ENCODE results near the gene IVL. TPM values are rescaled to one million over a fixed set of nuclear protein-coding genes. Genes with fewer than 3 reads are reported as not detected.

IVL gene
- total RNA-seq, 1 experiment from 2014 or later = not detected

DNA sequence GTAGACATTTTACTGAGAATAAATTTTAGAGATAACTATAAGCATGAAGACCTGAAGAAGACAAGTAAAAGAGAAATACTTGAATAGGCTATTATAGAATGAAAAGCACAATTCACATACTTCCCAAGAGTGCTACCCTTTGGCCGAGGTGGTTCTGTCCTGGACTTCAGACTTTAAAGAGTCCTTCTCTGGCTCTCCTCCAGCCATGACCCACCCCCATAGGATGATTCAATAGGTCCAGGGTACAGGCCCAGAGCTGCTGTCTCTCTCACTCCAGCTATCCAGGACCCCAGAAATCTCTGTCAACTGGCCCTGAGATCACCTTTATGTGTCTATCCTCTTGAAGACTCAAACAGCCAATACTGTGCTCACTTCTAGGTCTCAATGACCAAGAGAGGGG, 31.5 kb upstream of the IVL start:
- BruUV-seq (replicated peaks) = no TSS peak
- in situ Hi-C loops (cut with HindIII; ENCODE audit: low pct_unique_long_range_greater_than_20kb, low sequenced_read_pairs) (no loop called here), intact Hi-C loops (cut with micrococcal nuclease; ENCODE audit: unreplicated experiment) (loop anchor here (10.0 kb wide), 1 partner anchor 158 kb away; the partner anchor contains the start of gene SPRR1B)

DNA sequence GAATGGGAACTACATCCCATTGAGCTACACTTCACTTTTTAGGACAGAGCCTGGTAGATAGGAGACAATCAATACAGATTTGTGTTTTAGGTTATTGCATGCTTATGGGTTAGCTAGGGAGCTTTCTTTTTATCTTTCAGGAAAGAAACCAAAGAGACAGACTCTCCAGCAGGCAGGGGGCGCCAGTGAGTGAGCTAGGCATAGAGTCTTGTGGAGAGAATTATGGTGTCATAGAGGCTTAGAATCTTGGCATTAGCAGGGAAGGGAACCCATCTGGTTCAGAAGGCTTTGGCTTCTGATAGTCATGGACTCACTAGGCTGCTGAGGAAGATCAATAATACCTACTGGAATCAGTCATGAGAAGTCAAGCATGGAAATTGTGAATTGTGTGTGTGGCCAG, 30.3 kb upstream of the IVL start, which contains the start of gene SMCP:
Gene SMCP (plus strand): TSS at position 281 of the 400 bp plus-strand sequence. CDS start 6,101 bp downstream, outside the sequence.
- Histone ChIP-seq H3K4me3 (ENCODE audit: low read depth in 2 of 2, low read length in 2 of 2) (no peak within 1 kb of the TSS), H3K9me3 (ENCODE audit: control insufficient read depth, insufficient read depth, low read depth, low read length) (no peaks in the 10 kb centered on the region), H3K27me3 (ENCODE audit: control insufficient read depth, insufficient read depth, low read length) (no peaks in the 10 kb centered on the region), H3K27ac (ENCODE audit: low read length) (no peak within 1 kb of the TSS), H3K4me1 (ENCODE audit: control insufficient read depth, insufficient read depth, low read length) (no peaks in the 10 kb centered on the region), H3K36me3 (ENCODE audit: control insufficient read depth, insufficient read depth, low read length) (no peaks in the 10 kb centered on the region)
- BruUV-seq (replicated peaks) = no TSS peak
- TF ChIP-seq POLR2AphosphoS5 (IDR thresholded peaks at IDR 0.05; ENCODE audit: low read depth, low read length) = no peak
- TF ChIP-seq, protein P1, sequence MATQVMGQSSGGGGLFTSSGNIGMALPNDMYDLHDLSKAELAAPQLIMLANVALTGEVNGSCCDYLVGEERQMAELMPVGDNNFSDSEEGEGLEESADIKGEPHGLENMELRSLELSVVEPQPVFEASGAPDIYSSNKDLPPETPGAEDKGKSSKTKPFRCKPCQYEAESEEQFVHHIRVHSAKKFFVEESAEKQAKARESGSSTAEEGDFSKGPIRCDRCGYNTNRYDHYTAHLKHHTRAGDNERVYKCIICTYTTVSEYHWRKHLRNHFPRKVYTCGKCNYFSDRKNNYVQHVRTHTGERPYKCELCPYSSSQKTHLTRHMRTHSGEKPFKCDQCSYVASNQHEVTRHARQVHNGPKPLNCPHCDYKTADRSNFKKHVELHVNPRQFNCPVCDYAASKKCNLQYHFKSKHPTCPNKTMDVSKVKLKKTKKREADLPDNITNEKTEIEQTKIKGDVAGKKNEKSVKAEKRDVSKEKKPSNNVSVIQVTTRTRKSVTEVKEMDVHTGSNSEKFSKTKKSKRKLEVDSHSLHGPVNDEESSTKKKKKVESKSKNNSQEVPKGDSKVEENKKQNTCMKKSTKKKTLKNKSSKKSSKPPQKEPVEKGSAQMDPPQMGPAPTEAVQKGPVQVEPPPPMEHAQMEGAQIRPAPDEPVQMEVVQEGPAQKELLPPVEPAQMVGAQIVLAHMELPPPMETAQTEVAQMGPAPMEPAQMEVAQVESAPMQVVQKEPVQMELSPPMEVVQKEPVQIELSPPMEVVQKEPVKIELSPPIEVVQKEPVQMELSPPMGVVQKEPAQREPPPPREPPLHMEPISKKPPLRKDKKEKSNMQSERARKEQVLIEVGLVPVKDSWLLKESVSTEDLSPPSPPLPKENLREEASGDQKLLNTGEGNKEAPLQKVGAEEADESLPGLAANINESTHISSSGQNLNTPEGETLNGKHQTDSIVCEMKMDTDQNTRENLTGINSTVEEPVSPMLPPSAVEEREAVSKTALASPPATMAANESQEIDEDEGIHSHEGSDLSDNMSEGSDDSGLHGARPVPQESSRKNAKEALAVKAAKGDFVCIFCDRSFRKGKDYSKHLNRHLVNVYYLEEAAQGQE (IDR thresholded peaks at IDR 0.05; ENCODE audit: insufficient read depth in 1 of 2, low read depth in 2 of 2, low read length in 1 of 2) = no peak
- TF ChIP-seq, protein P2, sequence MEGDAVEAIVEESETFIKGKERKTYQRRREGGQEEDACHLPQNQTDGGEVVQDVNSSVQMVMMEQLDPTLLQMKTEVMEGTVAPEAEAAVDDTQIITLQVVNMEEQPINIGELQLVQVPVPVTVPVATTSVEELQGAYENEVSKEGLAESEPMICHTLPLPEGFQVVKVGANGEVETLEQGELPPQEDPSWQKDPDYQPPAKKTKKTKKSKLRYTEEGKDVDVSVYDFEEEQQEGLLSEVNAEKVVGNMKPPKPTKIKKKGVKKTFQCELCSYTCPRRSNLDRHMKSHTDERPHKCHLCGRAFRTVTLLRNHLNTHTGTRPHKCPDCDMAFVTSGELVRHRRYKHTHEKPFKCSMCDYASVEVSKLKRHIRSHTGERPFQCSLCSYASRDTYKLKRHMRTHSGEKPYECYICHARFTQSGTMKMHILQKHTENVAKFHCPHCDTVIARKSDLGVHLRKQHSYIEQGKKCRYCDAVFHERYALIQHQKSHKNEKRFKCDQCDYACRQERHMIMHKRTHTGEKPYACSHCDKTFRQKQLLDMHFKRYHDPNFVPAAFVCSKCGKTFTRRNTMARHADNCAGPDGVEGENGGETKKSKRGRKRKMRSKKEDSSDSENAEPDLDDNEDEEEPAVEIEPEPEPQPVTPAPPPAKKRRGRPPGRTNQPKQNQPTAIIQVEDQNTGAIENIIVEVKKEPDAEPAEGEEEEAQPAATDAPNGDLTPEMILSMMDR (IDR thresholded peaks at IDR 0.05) = peak; percentile 44; the same call in 1 of the 2 replicates
- no peak for TF ChIP-seq TCF7L2 (IDR thresholded peaks at IDR 0.05; ENCODE audit: low read depth, low read length)
- TF ChIP-seq SIN3A (IDR thresholded peaks at IDR 0.05; ENCODE audit: borderline replicate concordance, insufficient read depth, low read depth, low read length) = no peak
- intact Hi-C loops (cut with micrococcal nuclease; ENCODE audit: unreplicated experiment) (loop anchor here (10.0 kb wide), 1 partner anchor 157 kb away; the partner anchor contains the start of gene SPRR1B), in situ Hi-C loops (cut with HindIII; ENCODE audit: low pct_unique_long_range_greater_than_20kb, low sequenced_read_pairs) (no loop called here)
- CTCF ChIA-PET = no interaction called here
- ATAC-seq (no peak), DNase-seq (ENCODE audit: low read depth, low spot score) (no peak)
- POLR2A ChIA-PET = no interaction called here

More for the DNA sequence above, 31.5 kb upstream of the IVL start:
- POLR2A ChIA-PET = no interaction called here
- Histone ChIP-seq H3K4me1 (ENCODE audit: control insufficient read depth, insufficient read depth, low read length) (no peaks in the 10 kb centered on the region), H3K9me3 (ENCODE audit: control insufficient read depth, insufficient read depth, low read depth, low read length) (no peaks in the 10 kb centered on the region), H3K27ac (ENCODE audit: low read length) (no peak overlapping the region), H3K4me3 (ENCODE audit: low read depth in 2 of 2, low read length in 2 of 2) (no peak overlapping the region), H3K27me3 (ENCODE audit: control insufficient read depth, insufficient read depth, low read length) (no peaks in the 10 kb centered on the region; the same call in 1 of the 2 replicates), H3K36me3 (ENCODE audit: control insufficient read depth, insufficient read depth, low read length) (no peaks in the 10 kb centered on the region)
- DNase-seq (ENCODE audit: low read depth, low spot score) (no peak), ATAC-seq (no peak)
- TF ChIP-seq SIN3A (IDR thresholded peaks at IDR 0.05; ENCODE audit: borderline replicate concordance, insufficient read depth, low read depth, low read length) (no peak), TCF7L2 (IDR thresholded peaks at IDR 0.05; ENCODE audit: low read depth, low read length) (no peak), POLR2AphosphoS5 (IDR thresholded peaks at IDR 0.05; ENCODE audit: low read depth, low read length) (no peak)
- TF ChIP-seq, protein P1 (IDR thresholded peaks at IDR 0.05; ENCODE audit: insufficient read depth in 1 of 2, low read depth in 2 of 2, low read length in 1 of 2) = no peak
- TF ChIP-seq, protein P2 (IDR thresholded peaks at IDR 0.05) = no peak
- CTCF ChIA-PET = no interaction called here

All from Panc1 (cell line).